ENCODE measurements around the gene SSH2. TPM values are rescaled to one million over a fixed set of nuclear protein-coding genes. Genes with fewer than 3 reads are reported as not detected.

SSH2 gene
- total RNA-seq, 1 experiment from 2014 or later: 8.5 TPM

DNA sequence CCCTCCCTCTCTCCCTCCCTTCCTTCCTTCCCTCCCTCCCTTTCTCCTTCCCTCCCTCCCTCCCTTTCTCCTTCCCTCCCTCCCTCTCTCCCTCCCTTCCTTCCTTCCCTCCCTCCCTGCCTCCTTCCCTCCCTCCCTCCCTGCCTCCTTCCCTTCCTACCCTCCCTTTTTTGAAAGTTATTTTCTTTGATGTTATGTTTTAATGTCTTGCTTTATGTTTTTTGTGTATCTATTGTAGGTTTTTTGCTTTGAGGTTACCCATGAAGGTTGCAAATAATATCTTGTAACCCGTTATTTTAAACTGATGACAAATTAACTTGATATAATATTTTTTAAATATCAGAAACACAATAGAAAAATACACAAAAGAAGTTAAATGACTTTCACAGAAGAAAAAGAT lies 96.2 kb downstream of the SSH2 start:
- Histone ChIP-seq H3K4me1 (ENCODE audit: insufficient read depth, low read length) (0 out of 2 replicates have a peak, but pooled peaks cover 3% of the 10 kb centered on the region), H3K4me3 (ENCODE audit: low read length) (no peak overlapping the region), H3K9me3 (ENCODE audit: low read length) (no peaks in the 10 kb centered on the region), H3K9ac (ENCODE audit: low read length) (no peak overlapping the region), H3K79me2 (ENCODE audit: low read length) (no peaks in the 10 kb centered on the region), H3K27ac (ENCODE audit: low read length) (no peak overlapping the region), H3K27me3 (ENCODE audit: low read length) (no peaks in the 10 kb centered on the region), H2AFZ (ENCODE audit: low read length) (no peak overlapping the region), H3K9me2 (replicated peaks; ENCODE audit: low read length) (no peaks in the 10 kb centered on the region), H4K20me1 (ENCODE audit: low read length) (no peaks in the 10 kb centered on the region), H3K36me3 (ENCODE audit: low read depth, low read length) (no peaks in the 10 kb centered on the region), H3F3A (ENCODE audit: low read length, unreplicated experiment) (no peaks in the 10 kb centered on the region), H3K4me2 (ENCODE audit: low read length) (no peak overlapping the region)
- no peak for ATAC-seq
- intact Hi-C loops (cut with micrococcal nuclease): no loop called here
- DNase-seq: no peak
- ChIA-PET POLR2A (ENCODE audit: unreplicated experiment) (no interaction called here), CTCF (no interaction called here)
- no TSS peak for BruUV-seq (replicated peaks)
- TF ChIP-seq EZH2phosphoT487 (IDR thresholded peaks at IDR 0.05; ENCODE audit: borderline replicate concordance, low read length) (no peak), EZH2 (IDR thresholded peaks at IDR 0.05; ENCODE audit: low read length, unreplicated experiment) (no peak)
- TF ChIP-seq, protein P1, sequence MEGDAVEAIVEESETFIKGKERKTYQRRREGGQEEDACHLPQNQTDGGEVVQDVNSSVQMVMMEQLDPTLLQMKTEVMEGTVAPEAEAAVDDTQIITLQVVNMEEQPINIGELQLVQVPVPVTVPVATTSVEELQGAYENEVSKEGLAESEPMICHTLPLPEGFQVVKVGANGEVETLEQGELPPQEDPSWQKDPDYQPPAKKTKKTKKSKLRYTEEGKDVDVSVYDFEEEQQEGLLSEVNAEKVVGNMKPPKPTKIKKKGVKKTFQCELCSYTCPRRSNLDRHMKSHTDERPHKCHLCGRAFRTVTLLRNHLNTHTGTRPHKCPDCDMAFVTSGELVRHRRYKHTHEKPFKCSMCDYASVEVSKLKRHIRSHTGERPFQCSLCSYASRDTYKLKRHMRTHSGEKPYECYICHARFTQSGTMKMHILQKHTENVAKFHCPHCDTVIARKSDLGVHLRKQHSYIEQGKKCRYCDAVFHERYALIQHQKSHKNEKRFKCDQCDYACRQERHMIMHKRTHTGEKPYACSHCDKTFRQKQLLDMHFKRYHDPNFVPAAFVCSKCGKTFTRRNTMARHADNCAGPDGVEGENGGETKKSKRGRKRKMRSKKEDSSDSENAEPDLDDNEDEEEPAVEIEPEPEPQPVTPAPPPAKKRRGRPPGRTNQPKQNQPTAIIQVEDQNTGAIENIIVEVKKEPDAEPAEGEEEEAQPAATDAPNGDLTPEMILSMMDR (conservative IDR thresholded peaks at IDR 0.05; ENCODE audit: low read depth, low read length): no peak

DNA sequence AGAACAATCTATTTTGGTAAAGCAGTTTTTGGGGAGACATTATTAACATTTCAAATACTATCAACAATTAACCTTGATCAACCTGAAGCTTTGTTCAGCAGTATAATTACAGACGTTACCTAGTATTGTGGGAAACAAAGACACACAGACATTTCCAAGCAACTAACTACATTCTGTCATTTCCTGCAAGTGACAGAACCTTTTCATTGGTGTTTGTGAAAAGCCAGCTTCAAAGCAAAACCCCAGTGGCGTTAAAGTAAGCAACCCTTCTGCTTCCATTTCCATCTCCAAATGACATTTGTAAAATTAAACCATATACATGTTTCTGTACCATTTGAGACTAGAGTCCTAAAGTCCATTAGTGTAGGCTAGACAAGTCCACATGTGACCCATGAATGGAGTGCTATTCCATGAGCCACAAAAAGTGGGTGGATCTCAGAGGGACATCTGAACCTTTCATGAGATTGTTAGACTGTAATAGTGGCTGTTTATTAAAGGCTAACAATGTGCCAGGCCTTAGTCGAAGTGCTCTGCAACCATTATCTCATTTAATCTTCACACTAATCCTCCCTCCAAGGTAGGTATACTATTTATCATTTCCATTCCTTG lies 101.2 kb downstream of the SSH2 start:
- Histone ChIP-seq H4K20me1 (ENCODE audit: low read length) (no peaks in the 10 kb centered on the region), H3K36me3 (ENCODE audit: low read depth, low read length) (no peaks in the 10 kb centered on the region), H3K27ac (ENCODE audit: low read length) (no peak overlapping the region), H3K9me2 (replicated peaks; ENCODE audit: low read length) (no peaks in the 10 kb centered on the region), H3K9ac (ENCODE audit: low read length) (no peak overlapping the region), H3K27me3 (ENCODE audit: low read length) (no peaks in the 10 kb centered on the region), H3K9me3 (ENCODE audit: low read length) (no peaks in the 10 kb centered on the region), H3F3A (ENCODE audit: low read length, unreplicated experiment) (no peaks in the 10 kb centered on the region), H3K4me1 (ENCODE audit: insufficient read depth, low read length) (no peaks in the 10 kb centered on the region), H3K4me2 (ENCODE audit: low read length) (no peak overlapping the region), H2AFZ (ENCODE audit: low read length) (no peak overlapping the region), H3K79me2 (ENCODE audit: low read length) (no peaks in the 10 kb centered on the region), H3K4me3 (ENCODE audit: low read length) (no peak overlapping the region)
- intact Hi-C loops (cut with micrococcal nuclease): no loop called here
- no TSS peak for BruUV-seq (replicated peaks)
- CTCF ChIA-PET: no interaction called here
- no peak for ATAC-seq
- DNase-seq: no peak
- POLR2A ChIA-PET (ENCODE audit: unreplicated experiment): no interaction called here
- TF ChIP-seq EZH2phosphoT487 (IDR thresholded peaks at IDR 0.05; ENCODE audit: borderline replicate concordance, low read length) (no peak), EZH2 (IDR thresholded peaks at IDR 0.05; ENCODE audit: low read length, unreplicated experiment) (no peak)
- TF ChIP-seq, protein P1 (conservative IDR thresholded peaks at IDR 0.05; ENCODE audit: low read depth, low read length): no peak

DNA sequence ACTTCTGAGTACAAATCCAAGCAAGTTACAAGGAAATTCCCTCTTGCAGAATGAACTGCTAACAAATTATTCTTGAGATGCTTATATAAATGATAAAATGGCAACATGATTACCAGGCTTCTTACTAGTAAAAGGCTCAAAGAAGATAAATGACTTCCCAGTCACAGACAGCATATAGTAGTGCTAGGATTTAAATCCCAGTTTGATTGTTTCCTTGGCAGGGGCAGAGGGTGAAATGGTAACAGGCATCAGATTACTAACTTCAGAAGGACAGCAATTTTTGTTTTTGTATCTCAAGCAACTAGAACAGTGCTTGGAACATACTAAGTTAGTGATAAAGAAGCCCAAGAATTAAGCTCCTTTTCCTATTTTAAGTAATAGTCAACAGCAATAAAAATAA lies 102.8 kb downstream of the SSH2 start:
- Histone ChIP-seq H3K4me1 (ENCODE audit: insufficient read depth, low read length) (no peaks in the 10 kb centered on the region), H3K27ac (ENCODE audit: low read length) (no peak overlapping the region), H3K27me3 (ENCODE audit: low read length) (no peaks in the 10 kb centered on the region), H3K9me3 (ENCODE audit: low read length) (no peaks in the 10 kb centered on the region), H3K36me3 (ENCODE audit: low read depth, low read length) (no peaks in the 10 kb centered on the region), H3K9ac (ENCODE audit: low read length) (no peak overlapping the region), H3K4me2 (ENCODE audit: low read length) (no peak overlapping the region), H3K4me3 (ENCODE audit: low read length) (no peak overlapping the region), H3K9me2 (replicated peaks; ENCODE audit: low read length) (no peaks in the 10 kb centered on the region), H4K20me1 (ENCODE audit: low read length) (no peaks in the 10 kb centered on the region), H2AFZ (ENCODE audit: low read length) (no peak overlapping the region), H3K79me2 (ENCODE audit: low read length) (no peaks in the 10 kb centered on the region), H3F3A (ENCODE audit: low read length, unreplicated experiment) (no peaks in the 10 kb centered on the region)
- TF ChIP-seq EZH2 (IDR thresholded peaks at IDR 0.05; ENCODE audit: low read length, unreplicated experiment) (no peak), EZH2phosphoT487 (IDR thresholded peaks at IDR 0.05; ENCODE audit: borderline replicate concordance, low read length) (no peak)
- DNase-seq (no peak), ATAC-seq (no peak)
- ChIA-PET CTCF (no interaction called here), POLR2A (ENCODE audit: unreplicated experiment) (no interaction called here)
- intact Hi-C loops (cut with micrococcal nuclease): no loop called here
- no TSS peak for BruUV-seq (replicated peaks)

Measured in PC-3 (cell line).